ENCODE results near the gene HYAL4.
"Not testable (repeated sequence)": the region's sequence is repeated elsewhere in the genome, so short reads cannot be mapped to it uniquely, and the experiment has no call there.

Gene HYAL4

GRCh38 chr7:123846217-123846891, 1.4 kb downstream of the HYAL4 start:
- DNase-seq (ENCODE audit: low spot score): no peak

- no peak for DNase-seq (ENCODE audit: low spot score)
Observed at GRCh38 chr7:123847868-123848267, 2.9 kb downstream of the HYAL4 start.

- no peak for DNase-seq (ENCODE audit: low spot score)
Observed at GRCh38 chr7:123849855-123850254, 4.9 kb downstream of the HYAL4 start.

- DNase-seq (ENCODE audit: low spot score): not testable (repeated sequence)
Observed at GRCh38 chr7:123851404-123851803, 6.4 kb downstream of the HYAL4 start.

GRCh38 chr7:123854291-123854690, 9.3 kb downstream of the HYAL4 start:
- not testable (repeated sequence) for DNase-seq (ENCODE audit: low spot score)

- not testable (repeated sequence) for DNase-seq (ENCODE audit: low spot score)
Observed at GRCh38 chr7:123856428-123856827, 11.5 kb downstream of the HYAL4 start.

- DNase-seq (ENCODE audit: low spot score): no peak
Observed at GRCh38 chr7:123860848-123861247, 15.9 kb downstream of the HYAL4 start.

- no peak for DNase-seq (ENCODE audit: low spot score)
Observed at GRCh38 chr7:123862775-123863174, 17.8 kb downstream of the HYAL4 start.

- no peak for DNase-seq (ENCODE audit: low spot score)
Observed at GRCh38 chr7:123863461-123863860, 18.5 kb downstream of the HYAL4 start.

- DNase-seq (ENCODE audit: low spot score): no peak
Observed at GRCh38 chr7:123864012-123864411, 19.0 kb downstream of the HYAL4 start.

- no peak for DNase-seq (ENCODE audit: low spot score)
Observed at GRCh38 chr7:123864436-123864835, 19.5 kb downstream of the HYAL4 start.

GRCh38 chr7:123864966-123865365, 20.0 kb downstream of the HYAL4 start:
- no peak for DNase-seq (ENCODE audit: low spot score)

GRCh38 chr7:123865517-123866117, 20.6 kb downstream of the HYAL4 start:
- peak; percentile 58 for DNase-seq (ENCODE audit: low spot score)

GRCh38 chr7:123867225-123867624, 22.3 kb downstream of the HYAL4 start:
- DNase-seq (ENCODE audit: low spot score): no peak

GRCh38 chr7:123871998-123872867, 27.3 kb downstream of the HYAL4 start:
- peak; percentile 17 for DNase-seq (ENCODE audit: low spot score)

- no peak for DNase-seq (ENCODE audit: low spot score)
Observed at GRCh38 chr7:123872908-123873307, 27.9 kb downstream of the HYAL4 start.

- DNase-seq (ENCODE audit: low spot score): no peak
Observed at GRCh38 chr7:123876557-123877256, 31.7 kb downstream of the HYAL4 start.

- no peak for DNase-seq (ENCODE audit: low spot score)
Observed at GRCh38 chr7:123879628-123880027, 34.7 kb downstream of the HYAL4 start.

GRCh38 chr7:123881300-123881699, 36.3 kb downstream of the HYAL4 start:
- DNase-seq (ENCODE audit: low spot score): no peak

- DNase-seq (ENCODE audit: low spot score): no peak
Observed at GRCh38 chr7:123883154-123883553, 38.2 kb downstream of the HYAL4 start.

GRCh38 chr7:123888192-123888591, 43.2 kb downstream of the HYAL4 start:
- no peak for DNase-seq (ENCODE audit: low spot score)

- not testable (repeated sequence) for DNase-seq (ENCODE audit: low spot score)
Observed at GRCh38 chr7:123894753-123895152, 49.8 kb downstream of the HYAL4 start.

All from CD4-positive, alpha-beta T cell treated with Interleukin-2 at 100 ng/mL for 4 hours (primary cell).